Esophagus squamous epithelium (tissue), 4 donors: Measurements from ENCODE around the gene RASSF3.

ENCODE experiments used
- CTCF ChIP-seq, 6 experiments: fragments of 450-650 bp in 4 of 6; fragments of 200-600 bp in 2 of 6; sonication (generic) in 2 of 6; IDR thresholded peaks; one replicate each; pipeline ENCODE4 v1.5.1; 2016 to 2019; ENCODE audit warnings: antibody characterized with exemption in 6 of 6, mild to moderate bottlenecking in 4 of 6, moderate library complexity in 4 of 6
- POLR2A ChIP-seq, 4 donors: fragments of 450-650 bp; IDR thresholded peaks; one replicate each; pipeline ENCODE4 v1.6.1; 2017; ENCODE audit warnings: antibody characterized with exemption in 4 of 4, mild to moderate bottlenecking in 4 of 4, moderate library complexity in 3 of 4

GRCh38 chr12:64595863-64596793 lies 14.2 kb upstream of the RASSF3 start:
- no peak for TF ChIP-seq POLR2A (IDR thresholded peaks at IDR 0.05)
- TF ChIP-seq CTCF (IDR thresholded peaks at IDR 0.05), result no peak
